Activated T-helper 1 cell treated with Interleukin-2 at 50 U/mL for 16 hours (primary cell): ENCODE data around the gene MAPRE3.

ENCODE experiments used
- DNase-seq: peaks from one replicate; pipeline ENCODE4 v3.0.0-alpha.2; 2020; ENCODE audit warnings: low read depth

MAPRE3 gene

GRCh38 chr2:27014771-27015433 lies 44.5 kb downstream of the MAPRE3 start:
- DNase-seq = no peak

- no peak for DNase-seq
These were observed 46.4 kb downstream of the MAPRE3 start for GRCh38 chr2:27016801-27017325.

DNA sequence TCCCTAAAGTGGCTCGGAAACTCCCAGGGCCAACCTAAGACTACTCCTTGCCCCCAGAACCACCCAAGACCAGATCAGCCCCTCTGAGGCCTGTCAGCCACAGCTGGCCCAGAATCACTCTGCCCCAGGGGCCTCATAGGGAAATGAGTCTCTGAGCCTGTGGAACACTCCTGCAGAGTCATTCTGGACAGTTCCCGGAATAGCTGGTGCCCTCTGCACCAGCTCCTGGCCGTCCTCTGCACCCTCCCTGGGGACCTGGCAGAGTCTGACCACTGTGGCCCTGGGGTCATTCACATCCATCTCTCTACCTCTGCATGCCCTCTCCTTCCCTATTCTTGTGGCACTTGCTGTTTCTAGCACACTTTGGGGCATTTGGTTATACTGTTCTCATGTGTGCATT lies 47.7 kb downstream of the MAPRE3 start:
- no peak for DNase-seq

DNA sequence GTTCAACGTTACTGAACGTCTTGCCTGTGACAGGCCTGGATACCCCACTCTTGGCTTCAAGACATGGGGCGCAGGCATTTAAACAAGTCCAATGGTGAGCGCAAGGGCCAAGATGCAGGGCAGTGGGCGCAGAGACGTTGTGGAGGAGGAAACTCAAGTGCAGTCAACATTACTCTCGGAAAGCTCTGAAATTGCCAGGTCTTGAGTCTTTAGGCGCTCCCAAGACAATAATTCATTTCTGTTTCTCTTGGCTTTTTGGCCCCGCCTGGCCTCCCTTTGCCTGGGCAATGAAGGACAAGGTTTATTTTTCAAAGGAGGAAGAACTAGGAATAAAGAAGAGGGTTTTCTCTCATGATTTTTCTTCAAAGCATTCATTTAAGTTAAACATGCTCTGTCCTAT lies 49.0 kb downstream of the MAPRE3 start:
- DNase-seq = no peak

DNA sequence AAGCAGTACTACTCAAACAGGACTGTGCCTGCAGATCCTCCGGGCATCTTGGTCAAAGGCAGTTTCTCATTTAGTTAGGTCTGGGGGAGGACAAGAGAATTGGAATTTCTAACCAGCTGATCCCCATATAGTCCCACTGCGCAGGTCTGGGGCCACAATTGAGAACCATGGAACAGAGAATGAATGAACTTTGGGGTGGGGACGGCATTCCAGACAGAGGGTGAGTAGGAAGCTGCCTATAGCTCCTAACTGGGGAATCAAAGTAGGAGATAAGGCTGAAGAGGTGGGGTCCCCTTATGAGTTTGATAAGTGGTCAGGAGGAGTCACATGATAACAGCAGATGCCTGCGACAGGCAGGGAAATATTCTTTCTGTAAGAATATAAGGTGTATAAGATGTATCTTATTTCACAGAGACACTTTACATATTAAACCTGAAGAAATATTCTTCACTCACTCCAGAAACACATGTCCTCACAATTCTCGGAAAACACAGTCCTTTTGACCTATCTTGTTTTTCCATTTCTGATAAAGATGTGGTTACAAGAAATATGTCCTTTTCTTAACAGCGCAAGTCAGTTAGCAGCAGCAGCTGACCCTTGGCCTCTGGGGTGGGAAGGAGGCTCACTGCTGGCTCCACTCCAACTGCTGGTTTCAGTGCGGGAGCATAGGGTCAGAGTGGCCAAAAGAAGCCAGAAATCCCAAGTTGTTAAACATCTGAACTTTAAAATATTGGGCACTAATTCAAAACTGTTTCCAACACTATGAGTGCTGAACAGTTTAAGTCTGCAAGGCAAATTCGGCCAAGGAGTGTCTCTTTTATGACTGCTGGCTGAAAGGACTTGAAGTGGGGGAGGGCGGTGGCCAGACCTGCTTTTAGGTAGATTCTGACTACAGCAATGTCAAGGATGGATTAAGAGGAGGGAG lies 49.8 kb downstream of the MAPRE3 start:
- DNase-seq = no peak

- DNase-seq = no peak
These were observed 51.0 kb downstream of the MAPRE3 start for GRCh38 chr2:27021253-27022049.

DNA sequence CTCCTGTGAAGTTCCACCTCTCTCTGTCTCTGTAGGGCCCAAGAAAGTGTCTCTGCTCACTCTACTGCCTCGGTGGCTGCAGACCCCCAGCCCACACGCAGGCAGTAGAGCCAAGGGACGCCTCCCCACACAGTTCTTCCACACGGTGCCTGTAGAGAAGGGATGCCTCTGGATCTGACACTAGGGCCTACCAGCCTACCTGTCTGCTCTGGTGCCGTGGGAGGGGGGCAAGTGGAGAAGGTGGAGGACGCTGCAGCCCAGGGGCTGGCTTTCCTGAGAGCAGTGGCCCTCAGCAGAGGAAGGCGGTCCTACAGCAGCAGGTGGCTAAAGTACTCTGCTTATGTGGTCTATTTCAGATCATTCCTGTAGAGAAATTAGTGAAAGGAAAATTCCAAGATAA lies 53.3 kb downstream of the MAPRE3 start:
- no peak for DNase-seq

- no peak for DNase-seq
These were observed 53.8 kb downstream of the MAPRE3 start for GRCh38 chr2:27024188-27024587.

GRCh38 chr2:27024812-27025211 lies 54.4 kb downstream of the MAPRE3 start:
- DNase-seq = no peak

DNA sequence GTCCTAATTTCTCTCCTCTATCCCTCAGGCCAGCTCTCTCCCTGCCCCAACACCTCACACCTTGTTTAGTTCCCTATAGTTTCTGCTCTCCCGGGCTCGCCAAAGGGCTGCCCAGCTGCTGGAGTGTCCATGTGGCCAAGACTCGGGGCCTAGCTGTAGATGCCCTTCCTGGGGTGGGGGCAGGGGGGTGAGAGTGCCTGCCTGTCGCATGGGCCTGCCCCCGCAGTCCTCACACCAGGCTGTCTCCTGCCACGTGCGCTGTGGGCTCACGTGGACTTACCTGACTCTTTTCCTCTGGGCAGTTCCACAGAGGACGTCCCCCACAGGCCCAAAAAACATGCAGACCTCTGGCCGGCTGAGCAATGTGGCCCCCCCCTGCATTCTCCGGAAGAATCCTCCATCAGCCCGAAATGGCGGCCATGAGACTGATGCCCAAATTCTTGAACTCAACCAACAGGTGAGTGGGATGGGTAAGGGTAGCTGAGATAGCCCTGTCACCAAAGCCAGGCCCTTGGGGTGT lies 54.9 kb downstream of the MAPRE3 start:
- DNase-seq = no peak

DNA sequence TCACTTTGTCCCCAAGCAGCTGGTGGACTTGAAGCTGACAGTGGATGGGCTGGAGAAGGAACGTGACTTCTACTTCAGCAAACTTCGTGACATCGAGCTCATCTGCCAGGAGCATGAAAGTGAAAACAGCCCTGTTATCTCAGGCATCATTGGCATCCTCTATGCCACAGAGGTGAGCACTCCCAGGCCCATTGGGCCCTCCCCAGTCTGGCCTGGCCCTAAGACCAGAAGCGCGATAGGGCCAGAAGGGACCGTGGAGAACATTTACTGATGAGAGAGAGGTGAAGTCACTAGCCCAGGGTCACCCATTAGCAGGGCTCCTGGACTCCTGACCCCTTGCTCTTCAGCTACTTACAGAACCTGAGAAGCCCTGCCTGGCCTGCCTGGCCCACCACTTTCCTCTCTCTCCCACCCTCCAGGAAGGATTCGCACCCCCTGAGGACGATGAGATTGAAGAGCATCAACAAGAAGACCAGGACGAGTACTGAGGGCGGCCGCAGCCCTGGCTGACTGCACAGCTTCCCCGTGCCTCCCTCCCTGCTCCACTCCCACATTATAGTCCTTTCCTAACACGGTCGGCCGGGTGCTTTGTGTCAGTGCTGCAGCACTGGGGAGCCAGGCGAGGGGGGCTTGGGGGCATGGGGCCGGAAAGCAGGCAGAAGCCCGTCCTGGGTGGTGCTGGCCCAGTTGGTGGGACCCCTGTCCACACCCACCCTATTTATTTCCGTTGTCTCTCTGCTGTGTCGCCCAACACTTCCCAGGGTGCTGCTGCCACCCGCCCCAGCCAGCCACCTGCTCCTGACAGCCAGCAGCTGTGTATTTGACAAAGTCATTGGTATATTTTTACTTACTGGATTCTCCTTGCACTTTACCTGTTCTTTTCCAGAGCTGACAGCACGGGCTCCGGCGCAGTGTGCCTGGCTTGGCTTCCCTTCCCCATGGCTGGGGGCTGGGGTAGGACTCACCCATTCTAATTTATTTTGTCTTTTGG lies 55.7 kb downstream of the MAPRE3 start:
- DNase-seq = no peak

GRCh38 chr2:27027211-27027651 lies 56.8 kb downstream of the MAPRE3 start:
- no peak for DNase-seq

DNA sequence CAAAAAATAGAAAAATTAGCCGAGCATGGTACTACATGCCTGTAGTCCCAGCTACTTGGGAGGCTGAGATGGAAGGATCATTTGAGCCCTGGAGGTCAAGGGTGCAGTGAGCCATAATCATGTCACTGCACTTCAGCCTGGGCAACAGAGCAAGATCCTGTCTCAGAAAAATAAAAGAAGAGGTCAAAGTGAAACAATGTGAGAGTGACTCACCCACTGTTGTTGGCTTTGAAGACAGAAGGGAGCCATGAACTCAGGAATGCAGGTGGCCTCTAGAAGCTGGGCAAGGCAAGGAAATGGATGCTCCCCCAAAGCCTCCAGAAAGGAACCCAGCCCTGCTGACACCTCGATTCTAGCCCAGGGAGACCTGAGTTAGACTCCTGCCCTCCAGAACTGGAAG lies 58.6 kb downstream of the MAPRE3 start:
- DNase-seq = no peak

- peak; percentile 66 for DNase-seq
These were observed 62.2 kb downstream of the MAPRE3 start, which contains the start of gene TMEM214 for GRCh38 chr2:27032495-27033252. Gene TMEM214, plus strand, starts transcription at chr2:27032965. Its CDS starts 51 bp downstream, at chr2:27033016.

- DNase-seq = no peak
These were observed 62.9 kb downstream of the MAPRE3 start for GRCh38 chr2:27033253-27033852.

GRCh38 chr2:27038012-27038411 lies 67.6 kb downstream of the MAPRE3 start:
- DNase-seq = no peak

DNA sequence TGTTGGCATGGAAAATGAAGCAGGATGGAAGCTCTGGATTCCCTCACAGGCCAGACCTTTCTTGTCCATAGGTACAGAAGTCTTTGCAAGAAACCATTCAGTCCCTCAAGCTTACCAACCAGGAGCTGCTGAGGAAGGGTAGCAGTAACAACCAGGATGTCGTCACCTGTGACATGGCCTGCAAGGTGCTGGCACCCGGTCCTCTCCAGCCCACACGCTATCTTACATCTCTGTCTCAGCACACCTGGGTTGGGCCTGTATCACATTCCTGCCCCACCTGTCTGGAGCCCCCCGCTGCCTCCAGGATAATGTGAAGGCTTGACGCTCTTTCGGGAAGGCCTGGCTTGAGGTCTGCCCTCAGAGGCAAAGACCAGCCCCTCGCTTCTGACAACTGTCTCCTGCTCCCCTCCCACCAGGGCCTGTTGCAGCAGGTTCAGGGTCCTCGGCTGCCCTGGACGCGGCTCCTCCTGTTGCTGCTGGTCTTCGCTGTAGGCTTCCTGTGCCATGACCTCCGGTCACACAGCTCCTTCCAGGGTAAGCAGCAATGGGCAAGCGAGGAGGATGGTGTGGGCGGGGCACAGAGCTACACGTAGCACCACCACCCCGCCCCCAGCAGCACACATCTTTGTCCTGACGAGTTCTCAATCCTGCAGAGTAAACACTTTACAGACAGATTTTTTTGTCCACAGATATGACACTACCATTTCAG lies 68.3 kb downstream of the MAPRE3 start:
- DNase-seq = no peak

DNA sequence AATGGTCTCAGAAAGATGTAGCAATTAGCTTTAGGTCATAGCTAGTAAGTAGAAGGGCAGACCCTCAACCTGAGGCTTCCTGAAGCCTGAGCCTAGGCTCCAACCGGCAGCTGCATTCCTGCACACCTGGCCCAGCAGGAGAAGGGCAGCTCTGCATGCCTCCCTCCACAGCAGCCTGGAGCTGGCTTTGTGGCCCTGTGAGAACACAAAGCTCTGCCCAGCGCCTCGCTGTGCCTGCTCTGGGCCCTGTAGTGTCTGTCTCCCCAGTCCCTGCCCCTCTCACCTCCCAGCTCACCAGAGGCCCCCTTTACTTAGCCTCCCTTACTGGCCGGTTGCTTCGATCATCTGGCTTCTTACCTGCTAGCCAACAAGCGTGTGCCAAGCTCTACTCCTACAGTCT lies 69.0 kb downstream of the MAPRE3 start:
- DNase-seq = no peak

DNA sequence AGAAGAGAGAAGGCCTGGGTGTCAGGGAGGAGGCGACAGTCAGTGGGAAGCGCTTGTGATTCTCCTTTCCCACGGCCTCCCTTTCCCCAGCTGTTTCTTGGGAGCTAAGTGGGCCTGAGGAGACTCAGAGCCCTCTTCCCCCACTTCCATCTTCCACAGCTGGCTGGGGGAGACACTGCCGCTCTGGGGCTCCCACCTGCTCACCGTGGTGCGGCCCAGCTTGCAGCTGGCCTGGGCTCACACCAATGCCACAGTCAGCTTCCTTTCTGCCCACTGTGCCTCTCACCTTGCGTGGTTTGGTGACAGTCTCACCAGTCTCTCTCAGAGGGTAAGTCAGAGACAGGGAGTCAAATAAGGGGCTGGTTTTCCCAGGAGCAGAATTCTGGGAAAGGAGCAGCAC lies 69.4 kb downstream of the MAPRE3 start:
- no peak for DNase-seq
